Retinal pigment epithelial cell (primary cell): ENCODE results near the gene DNM2.
"Not testable (repeated sequence)": the region's sequence is repeated elsewhere in the genome, so short reads cannot be mapped to it uniquely, and the experiment has no call there.

Source experiments
- DNase-seq: peaks from one replicate; pipeline ENCODE4 v3.0.0-alpha.2; 2010; ENCODE audit warnings: low read depth
- H3K4me3 ChIP-seq: 2 replicates; pipeline ENCODE4 v1.5.1; 2011; ENCODE audit warnings: mild to moderate bottlenecking, low read length, control low read depth, moderate library complexity
- CTCF ChIP-seq: conservative IDR thresholded peaks from 2 replicates; pipeline ENCODE4 v1.5.1; 2011; ENCODE audit warnings: low read depth, low read length, control low read depth, inconsistent platforms

DNM2 gene

DNA sequence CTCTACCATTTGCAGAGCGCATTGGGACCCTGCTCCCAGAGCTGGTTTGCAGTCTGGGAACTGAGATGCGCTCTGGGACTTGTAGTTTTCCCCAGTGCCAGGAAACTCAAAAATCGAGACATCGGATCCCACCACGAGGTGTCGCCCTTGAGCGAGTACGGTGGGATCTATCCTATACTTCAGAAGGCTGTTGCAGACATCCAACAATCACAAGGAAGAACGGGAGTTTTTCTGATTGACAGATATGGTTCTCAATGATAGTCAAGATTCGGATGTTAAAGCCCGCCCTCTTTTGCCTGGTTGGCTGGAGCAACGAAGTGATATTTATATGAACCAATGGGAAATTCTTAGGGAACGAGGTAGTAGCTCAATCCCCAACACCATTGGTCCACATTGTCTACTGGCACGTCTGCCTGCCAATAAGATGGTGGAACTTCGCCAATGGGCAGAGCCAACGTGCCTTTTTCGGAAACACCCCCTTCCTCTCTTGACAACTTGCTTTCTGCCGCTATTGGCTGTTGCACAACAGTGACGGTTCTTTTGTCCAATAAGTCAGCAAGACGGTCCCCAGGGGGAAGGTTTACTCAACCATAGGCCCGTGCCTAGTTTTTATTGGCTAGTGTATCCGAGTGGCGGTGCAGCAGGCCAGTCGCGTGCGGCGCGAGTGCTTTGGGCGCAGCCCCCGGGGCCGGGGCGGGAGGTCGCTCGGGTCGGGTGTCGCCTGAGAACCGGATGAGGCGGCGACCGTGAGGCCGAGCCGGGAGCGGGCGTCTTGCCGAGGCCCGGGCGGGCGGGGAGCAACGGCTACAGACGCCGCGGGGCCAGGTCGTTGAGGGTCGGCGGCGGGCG is at the start of gene DNM2:
TSS of gene DNM2 (plus strand) at position 724 of the 849 bp plus-strand sequence. CDS start 164 bp downstream, outside the sequence.
- H3K4me3 ChIP-seq: peak within 1 kb of the TSS; percentile 91
- TF ChIP-seq CTCF: peak; percentile 81
- DNase-seq: peak; percentile 100

- DNase-seq: no peak
- TF ChIP-seq CTCF: no peak
- no peak overlapping the region for H3K4me3 ChIP-seq
Observed at GRCh38 chr19:10669246-10669645, 48.6 kb upstream of the DNM2 start.

DNA sequence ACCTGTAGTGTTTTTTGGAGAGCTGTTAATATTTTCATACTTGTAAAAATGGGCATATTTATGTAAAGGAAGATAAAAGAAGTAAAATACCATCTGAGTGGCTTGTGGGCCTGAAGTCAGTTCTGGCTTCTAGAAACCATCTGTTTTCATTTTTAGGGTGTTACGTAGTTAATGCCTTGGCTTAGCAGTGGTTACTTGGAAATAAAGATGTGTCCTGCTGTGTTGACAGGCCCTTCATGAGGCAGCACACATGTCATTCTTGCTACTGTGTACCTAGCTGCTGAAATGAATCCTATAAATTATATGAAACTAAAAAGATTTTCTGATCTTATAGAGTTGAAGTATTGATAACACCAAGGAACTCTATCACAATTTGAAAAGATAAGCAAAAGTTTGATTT is 47.7 kb upstream of the DNM2 start:
- no peak for DNase-seq
- H3K4me3 ChIP-seq: no peak overlapping the region
- no peak for TF ChIP-seq CTCF

GRCh38 chr19:10670876-10671804 is 46.7 kb upstream of the DNM2 start:
- no peak for DNase-seq
- TF ChIP-seq CTCF: no peak
- H3K4me3 ChIP-seq: no peak overlapping the region

- not testable (repeated sequence) for H3K4me3 ChIP-seq, DNase-seq
Observed at GRCh38 chr19:10671922-10672321, 46.0 kb upstream of the DNM2 start.

DNA sequence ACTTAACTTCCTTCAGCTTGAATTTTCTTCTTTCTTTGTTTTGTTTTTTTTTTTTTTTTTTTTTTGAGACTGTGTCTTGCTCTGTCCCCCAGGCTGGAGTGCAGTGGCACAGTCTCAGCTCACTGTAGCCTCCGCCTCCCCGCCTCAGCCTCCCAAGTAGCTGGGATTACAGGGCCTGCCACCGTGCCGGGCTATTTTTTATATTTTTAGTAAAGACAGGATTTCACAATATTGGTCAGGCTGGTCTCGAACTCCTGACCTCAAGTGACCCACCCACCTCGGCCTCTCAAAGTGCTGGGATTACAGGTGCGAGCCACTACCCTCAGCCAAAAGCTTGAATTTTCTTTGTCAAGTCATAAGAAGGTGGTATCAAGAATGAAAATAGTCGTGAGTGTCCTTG is 42.7 kb upstream of the DNM2 start:
- not testable (repeated sequence) for DNase-seq, H3K4me3 ChIP-seq

- no peak for DNase-seq
- no peak overlapping the region for H3K4me3 ChIP-seq
- TF ChIP-seq CTCF: no peak
Observed at GRCh38 chr19:10677751-10678150, 40.1 kb upstream of the DNM2 start.
